HepG2 (cell line): Measurements from ENCODE around the gene PPP1R8. TPM values are rescaled to one million over a fixed set of nuclear protein-coding genes. Genes with fewer than 3 reads are reported as not detected.
A peak's percentile ranks its signal among the peaks of the same experiment; 100 is the strongest.

Experiments
- ARID3A ChIP-seq: IDR thresholded peaks from 2 replicates; pipeline ENCODE4 v1.6.1; 2012; ENCODE audit warnings: low read depth, low read length, improper control_type of control experiment
- DBP ChIP-seq: sonication (generic); formaldehyde crosslinking; IDR thresholded peaks from 2 replicates; pipeline ENCODE4 v1.4.0; 2020; ENCODE audit warnings: missing genetic modification reagents; ENCODE audit errors: not compliant biosample characterization
- ETV6 ChIP-seq: sonication (generic); formaldehyde crosslinking; conservative IDR thresholded peaks from 2 replicates; pipeline ENCODE4 v1.4.0; 2020; ENCODE audit warnings: missing genetic modification reagents
- HINFP ChIP-seq: sonication (generic); formaldehyde crosslinking; IDR thresholded peaks from 2 replicates; pipeline ENCODE4 v1.4.0; 2020; ENCODE audit warnings: low read depth, mild to moderate bottlenecking, missing genetic modification reagents
- HOXA5 ChIP-seq: sonication (generic); formaldehyde crosslinking; IDR thresholded peaks from 2 replicates; pipeline ENCODE4 v1.4.0; 2020; ENCODE audit warnings: missing genetic modification reagents
- IRF1 ChIP-seq: sonication (generic); formaldehyde crosslinking; IDR thresholded peaks from 2 replicates; pipeline ENCODE4 v1.4.0; 2020; ENCODE audit warnings: low read depth, mild to moderate bottlenecking, missing genetic modification reagents
- KLF16 ChIP-seq, 2 experiments: sonication (generic) in 1 of 2; formaldehyde crosslinking in 1 of 2; IDR thresholded peaks; 2 replicates each; pipeline versions ENCODE4 v1.6.1 to v1.8.0; 2016 to 2023; ENCODE audit warnings: missing genetic modification reagents in 2 of 2, missing compliant biosample characterization in 1 of 2
- MED13 ChIP-seq: sonication (generic); formaldehyde crosslinking; IDR thresholded peaks from 2 replicates; pipeline ENCODE4 v1.5.0; 2020; ENCODE audit warnings: missing genetic modification reagents
- MYC ChIP-seq: sonication (generic); formaldehyde crosslinking; IDR thresholded peaks from 2 replicates; pipeline ENCODE4 v1.9.0; 2021; ENCODE audit warnings: missing genetic modification reagents, borderline replicate concordance
- NFRKB ChIP-seq: fragments of 450-650 bp; IDR thresholded peaks from 2 replicates; pipeline ENCODE4 v1.6.1; 2017
- PBX2 ChIP-seq: IDR thresholded peaks from 2 replicates; pipeline ENCODE4 v1.6.1; 2016; ENCODE audit warnings: control low read depth
- POLR2A ChIP-seq, 2 experiments: IDR thresholded peaks; 2 replicates each; pipeline ENCODE4 v1.6.1; 2011; ENCODE audit warnings: low read depth in 2 of 2, low read length in 2 of 2, mild to moderate bottlenecking in 1 of 2, moderate library complexity in 1 of 2; ENCODE audit not compliant: insufficient read depth in 1 of 2
- POLR2G ChIP-seq: fragments of 200-400 bp; formaldehyde crosslinking; IDR thresholded peaks from 2 replicates; pipeline ENCODE4 v1.6.1; 2018; ENCODE audit warnings: mild to moderate bottlenecking, low read depth, low read length, moderate library complexity
- SAP130 ChIP-seq: IDR thresholded peaks from 2 replicates; pipeline ENCODE4 v1.6.1; 2016; ENCODE audit warnings: low read depth
- ZFAT ChIP-seq: sonication (generic); formaldehyde crosslinking; conservative IDR thresholded peaks from 2 replicates; pipeline ENCODE4 v1.8.1; 2023; ENCODE audit warnings: missing genetic modification reagents, inconsistent platforms
- ZNF333 ChIP-seq: sonication (generic); formaldehyde crosslinking; IDR thresholded peaks from 2 replicates; pipeline ENCODE4 v1.4.0; 2020; ENCODE audit warnings: mild to moderate bottlenecking, missing genetic modification reagents, borderline replicate concordance
- ZNF350 ChIP-seq: sonication (generic); formaldehyde crosslinking; IDR thresholded peaks from 2 replicates; pipeline ENCODE4 v1.4.0; 2020; ENCODE audit warnings: mild to moderate bottlenecking, low read depth, missing genetic modification reagents, borderline replicate concordance
- ZNF543 ChIP-seq: sonication (generic); formaldehyde crosslinking; IDR thresholded peaks from 2 replicates; pipeline ENCODE4 v1.4.0; 2020; ENCODE audit warnings: mild to moderate bottlenecking, missing genetic modification reagents
- ZNF569 ChIP-seq: sonication (generic); formaldehyde crosslinking; IDR thresholded peaks from 2 replicates; pipeline ENCODE4 v1.5.0; 2020; ENCODE audit warnings: mild to moderate bottlenecking, missing genetic modification reagents, moderate library complexity, borderline replicate concordance
- ZNF572 ChIP-seq: sonication (generic); formaldehyde crosslinking; IDR thresholded peaks from 2 replicates; pipeline ENCODE4 v1.5.1; 2020; ENCODE audit warnings: mild to moderate bottlenecking, missing genetic modification reagents
- ZNF629 ChIP-seq: sonication (generic); formaldehyde crosslinking; conservative IDR thresholded peaks from 2 replicates; pipeline ENCODE4 v1.5.0; 2020; ENCODE audit warnings: missing genetic modification reagents
- ZNF644 ChIP-seq: IDR thresholded peaks from 2 replicates; pipeline ENCODE4 v1.6.1; 2016; ENCODE audit warnings: low read depth
- ZNF766 ChIP-seq: sonication (generic); formaldehyde crosslinking; IDR thresholded peaks from 2 replicates; pipeline ENCODE4 v1.5.0; 2020; ENCODE audit warnings: missing genetic modification reagents, borderline replicate concordance
- ZSCAN22 ChIP-seq: sonication (generic); formaldehyde crosslinking; IDR thresholded peaks from 2 replicates; pipeline ENCODE4 v1.4.0; 2020; ENCODE audit warnings: mild to moderate bottlenecking, missing genetic modification reagents
- ZZZ3 ChIP-seq: sonication (generic); formaldehyde crosslinking; IDR thresholded peaks from 2 replicates; pipeline ENCODE4 v1.4.0; 2020; ENCODE audit warnings: missing genetic modification reagents, mild to moderate bottlenecking, borderline replicate concordance
- polyA plus RNA-seq, 8 experiments: library from polyadenylated mRNA; depleted of rRNA in 3 of 8; stranded (reverse) in 7 of 8; unstranded in 1 of 8; fragments of >200 nt; fragmentation: Illumina TruSeq in 4 of 8; extraction: Trizol in 4 of 8; gene quantifications; 2 replicates each; pipeline versions ENCODE4 v1.2.1 to v1.2.3, GENCODE V29; 2011 to 2016; ENCODE audit warnings: low read depth in 4 of 8, missing spikeins in 1 of 8, mixed read lengths in 1 of 8; ENCODE audit not compliant: insufficient read depth in 1 of 8
- total RNA-seq, 5 experiments: library from RNA; depleted of rRNA; stranded (reverse); fragments of >200 nt; fragmentation: Illumina TruSeq; extraction: Trizol; gene quantifications; 2 replicates each; pipeline ENCODE4 v1.2.3, GENCODE V29; 2016; ENCODE audit warnings: low read depth in 1 of 5

Gene PPP1R8
- total and polyA plus RNA-seq, 2 of the 13 experiments (the other 11 are each of a cell fraction or from before 2014, with no cell fraction given): 38.3 to 62.2 TPM

DNA sequence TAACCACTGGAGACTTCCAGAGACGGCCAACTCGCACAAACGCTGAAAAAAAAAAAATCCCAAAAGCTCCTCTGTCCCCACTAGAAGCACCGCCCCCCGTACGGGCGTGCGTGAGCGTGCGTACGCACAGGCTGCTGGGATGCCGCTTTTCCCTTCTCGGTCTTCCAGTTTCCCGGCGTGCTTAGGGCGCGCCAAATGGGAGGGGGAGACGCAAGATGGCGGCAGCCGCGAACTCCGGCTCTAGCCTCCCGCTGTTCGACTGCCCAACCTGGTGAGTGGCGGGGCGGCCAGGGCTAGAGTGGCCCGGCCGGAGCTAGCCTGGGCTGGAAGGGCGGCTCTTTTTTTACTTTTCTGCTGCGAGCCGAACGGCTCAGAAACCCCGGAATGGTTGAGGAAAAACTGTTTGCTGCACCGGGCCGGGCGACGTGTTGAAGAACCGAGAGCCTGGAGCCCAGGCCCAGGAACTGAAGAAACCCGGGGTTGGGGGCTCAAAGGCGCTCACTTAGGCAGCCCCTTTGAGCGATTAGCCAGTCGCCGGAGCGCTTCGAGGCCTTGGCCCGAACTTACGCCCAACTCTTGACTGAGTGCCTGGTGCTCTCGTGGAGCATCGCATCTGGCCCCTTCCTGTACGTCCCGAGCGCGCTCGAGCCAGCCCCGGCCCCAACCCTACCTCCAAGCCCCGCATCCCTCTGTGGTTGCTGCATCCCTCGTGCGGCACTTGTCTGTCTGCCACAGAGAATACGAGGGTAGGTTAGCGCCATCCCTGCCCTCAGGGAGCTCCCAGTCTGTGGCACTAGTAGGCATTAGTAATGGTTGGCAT lies at the start of gene PPP1R8 (continued):
- peak; percentile 45; the same call in 1 of the 2 replicates for TF ChIP-seq ZZZ3 (CRISPR knock-in tag)
- TF ChIP-seq IRF1: no peak
- TF ChIP-seq ZNF644: no peak
- TF ChIP-seq ZNF629 (CRISPR knock-in tag): no peak
- no peak for TF ChIP-seq PBX2
- peak; percentile 50; the same call in 1 of the 2 replicates for TF ChIP-seq NFRKB
- TF ChIP-seq ZFAT: no peak
- no peak for TF ChIP-seq ZSCAN22 (CRISPR knock-in tag)
- peak; percentile 90 to 93 for TF ChIP-seq POLR2A (IDR thresholded peaks at IDR 0.05; ENCODE audit: insufficient read depth in 1 of 2, low read depth in 2 of 2, low read length in 2 of 2)
- no peak for TF ChIP-seq ZNF766
- peak; percentile 68 for TF ChIP-seq DBP (CRISPR knock-in tag)
- peak in 1 of 2 experiments; percentile 91; a peak in 2 of 4 replicates for TF ChIP-seq KLF16 (CRISPR knock-in tag; IDR thresholded peaks at IDR 0.05)
- no peak for TF ChIP-seq ZNF333 (CRISPR knock-in tag)
- TF ChIP-seq ZNF569 (CRISPR knock-in tag): no peak
- TF ChIP-seq MYC (CRISPR knock-in tag): peak; percentile 59; the same call in 1 of the 2 replicates
- TF ChIP-seq ZNF572 (CRISPR knock-in tag): peak; percentile 47; the same call in 1 of the 2 replicates
- TF ChIP-seq POLR2G: peak; percentile 98
- TF ChIP-seq SAP130: peak; percentile 96
- TF ChIP-seq ZNF543 (CRISPR knock-in tag): no peak
- peak; percentile 93; the same call in 1 of the 2 replicates for TF ChIP-seq ZNF350 (CRISPR knock-in tag)
- TF ChIP-seq MED13 (CRISPR knock-in tag): 0 out of 2 replicates have a peak, but pooled peaks have one; percentile 42
- TF ChIP-seq ETV6 (CRISPR knock-in tag): no peak
- no peak for TF ChIP-seq ARID3A
- peak; percentile 82 for TF ChIP-seq HOXA5 (CRISPR knock-in tag)
- TF ChIP-seq HINFP (CRISPR knock-in tag): no peak; the same call in 1 of the 2 replicates
